GM12878 (cell line): ENCODE results near the gene SYMPK. TPM values are rescaled to one million over a fixed set of nuclear protein-coding genes. Genes with fewer than 3 reads are reported as not detected.

Experiments
- ATAC-seq: fragments of 200-7000 bp; cut with Tn5 transposase; 3 replicates; pipeline ENCODE4 v1.9.1; 2020; ENCODE audit warnings: mild to moderate bottlenecking, moderate library complexity
- BruUV-seq: library from RNA; stranded (reverse); fragments of 400-500 nt; replicated peaks from 2 replicates; lab custom pipeline; 2021; lab: Mats Ljungman, UMichigan
- CTCF ChIA-PET: fragments of 300-600 bp; sonication (Branson Sonifier 250); formaldehyde crosslinking; extraction: SDS; loops from one replicate; lab custom pipeline; 2021; ENCODE audit warnings: inconsistent platforms; lab: Yijun Ruan, JAX
- POLR2A ChIA-PET: fragments of 350-600 bp; formaldehyde crosslinking; extraction: SDS; loops from one replicate; lab custom pipeline; 2021; ENCODE audit warnings: inconsistent platforms; lab: Charles Lee
- RAD21 ChIA-PET: fragments of 300-600 bp; sonication (Branson Sonifier 250); formaldehyde crosslinking; loops from one replicate; lab custom pipeline; 2023; ENCODE audit warnings: antibody characterized with exemption; ENCODE audit not compliant: unreplicated experiment; lab: Charles Lee
- SMC1A ChIA-PET: fragments of 300-600 bp; sonication (Branson Sonifier 250); formaldehyde crosslinking; loops from one replicate; lab custom pipeline; 2023; ENCODE audit not compliant: unreplicated experiment, uncharacterized antibody; lab: Charles Lee
- DNase-seq: peaks from one replicate; pipeline ENCODE4 v3.0.0-alpha.2; 2011; ENCODE audit warnings: low read depth, low spot score
- FAIRE-seq: peaks from 3 replicates; lab custom pipeline; 2011; peaks lifted over from hg19 to GRCh38; lab: Jason Lieb, UNC
- H2AFZ ChIP-seq: 2 replicates; pipeline ENCODE4 v1.6.0; 2011; ENCODE audit warnings: low read depth, low read length, control low read depth; ENCODE audit not compliant: control insufficient read depth
- H3K27ac ChIP-seq: 2 replicates; pipeline ENCODE4 v1.5.1; 2011; ENCODE audit warnings: control low read depth; ENCODE audit not compliant: control insufficient read depth, insufficient read depth
- H3K27me3 ChIP-seq, 2 experiments: replicated peaks in 1 of 2; 2 replicates each; pipeline versions ENCODE4 v1.6.0 to v1.6.1; 2011; ENCODE audit warnings: low read length in 1 of 2; ENCODE audit not compliant: control insufficient read depth in 2 of 2, insufficient read depth in 2 of 2
- H3K36me3 ChIP-seq, 2 experiments: 2 replicates each; pipeline ENCODE4 v1.5.1; 2011; ENCODE audit warnings: low read length in 1 of 2; ENCODE audit not compliant: control insufficient read depth in 2 of 2, insufficient read depth in 2 of 2
- H3K4me1 ChIP-seq: 2 replicates; pipeline ENCODE4 v1.6.1; 2011; ENCODE audit warnings: mild to moderate bottlenecking, low read length, moderate library complexity, mixed read lengths; ENCODE audit not compliant: control insufficient read depth, insufficient read depth
- H3K4me2 ChIP-seq: 2 replicates; pipeline ENCODE4 v1.6.0; 2011; ENCODE audit warnings: control low read depth; ENCODE audit not compliant: control insufficient read depth, insufficient read depth
- H3K4me3 ChIP-seq: fragments of 200-600 bp; sonication (generic); 2 replicates; pipeline ENCODE4 v1.5.1; 2016
- H3K79me2 ChIP-seq: 2 replicates; pipeline ENCODE4 v1.6.0; 2011; ENCODE audit warnings: low read length; ENCODE audit not compliant: control insufficient read depth, insufficient read depth
- H3K9ac ChIP-seq: 2 replicates; pipeline ENCODE4 v1.8.0; 2011; ENCODE audit warnings: low read length, control low read depth, mixed read lengths; ENCODE audit not compliant: control insufficient read depth, insufficient read depth
- H3K9me3 ChIP-seq: replicated peaks from 3 replicates; pipeline ENCODE4 v1.5.1; 2011; ENCODE audit warnings: mild to moderate bottlenecking, low read length; ENCODE audit not compliant: control insufficient read depth, insufficient read depth
- H4K20me1 ChIP-seq: 2 replicates; pipeline ENCODE4 v1.6.0; 2011; ENCODE audit not compliant: control insufficient read depth, insufficient read depth
- BMI1 ChIP-seq: fragments of 450-650 bp; IDR thresholded peaks from 2 replicates; pipeline ENCODE4 v1.6.1; 2016; ENCODE audit warnings: mild to moderate bottlenecking, moderate library complexity, borderline replicate concordance
- BRCA1 ChIP-seq: IDR thresholded peaks from 2 replicates; pipeline ENCODE4 v1.6.1; 2011; ENCODE audit warnings: low read depth, low read length, improper control_type of control experiment
- CEBPB ChIP-seq, 2 experiments: fragments of 150-350 bp in 1 of 2; IDR thresholded peaks; 2 replicates each; pipeline ENCODE4 v1.6.1; 2012 to 2014; ENCODE audit warnings: low read depth in 2 of 2, low read length in 2 of 2, borderline replicate concordance in 1 of 2, inconsistent platforms in 1 of 2
- E2F8 ChIP-seq: fragments of 450-650 bp; IDR thresholded peaks from 2 replicates; pipeline ENCODE4 v1.6.1; 2018; ENCODE audit warnings: mild to moderate bottlenecking, low read depth, moderate library complexity; ENCODE audit not compliant: partially characterized antibody
- IRF4 ChIP-seq: IDR thresholded peaks from 2 replicates; pipeline ENCODE4 v1.6.1; 2011; ENCODE audit warnings: low read depth, low read length
- MTA2 ChIP-seq: fragments of 450-650 bp; IDR thresholded peaks from 2 replicates; pipeline ENCODE4 v1.6.1; 2016; ENCODE audit warnings: low read depth, mild to moderate bottlenecking, moderate library complexity
- RB1 ChIP-seq: fragments of 450-650 bp; formaldehyde crosslinking; IDR thresholded peaks from 2 replicates; pipeline ENCODE4 v1.6.1; 2017; ENCODE audit warnings: mild to moderate bottlenecking, borderline replicate concordance
- SRF ChIP-seq, 2 experiments: IDR thresholded peaks; 2 replicates each; pipeline ENCODE4 v1.6.1; 2011; ENCODE audit warnings: low read depth in 2 of 2, low read length in 2 of 2, mild to moderate bottlenecking in 1 of 2, moderate library complexity in 1 of 2
- USF2 ChIP-seq: IDR thresholded peaks from 2 replicates; pipeline ENCODE4 v1.6.1; 2011; ENCODE audit warnings: low read depth, low read length, improper control_type of control experiment, borderline replicate concordance
- ZBTB40 ChIP-seq: fragments of 450-650 bp; IDR thresholded peaks from 2 replicates; pipeline ENCODE4 v1.6.1; 2016; ENCODE audit warnings: mild to moderate bottlenecking, moderate library complexity, borderline replicate concordance
- ZNF217 ChIP-seq: fragments of 450-650 bp; IDR thresholded peaks from 2 replicates; pipeline ENCODE4 v1.6.1; 2017; ENCODE audit warnings: antibody characterized with exemption, mild to moderate bottlenecking
- whole genome bisulfite sequencing: methylation state at CpG from one replicate; pipeline ENCODE4 v1.1.6; 2016; ENCODE audit warnings: low lambda C conversion rate; ENCODE audit not compliant: insufficient replicate concordance, insufficient coverage; ENCODE audit errors: missing lambda C conversion rate; 5-methylcytosine and 5-hydroxymethylcytosine counted together
- in situ Hi-C: fragments of 300-500 bp; cut with MboI; formaldehyde crosslinking; loops from 9 replicates; pipeline ENCODE4 v1.14.3; 2018; ENCODE audit warnings: mixed read lengths
- intact Hi-C: fragments of 100-400 bp; cut with micrococcal nuclease; formaldehyde crosslinking; loops from one replicate; pipeline ENCODE4 v1.14.2; 2022; ENCODE audit not compliant: unreplicated experiment
- polyA plus RNA-seq, 11 experiments: library from polyadenylated mRNA; depleted of rRNA in 4 of 11; unstranded in 6 of 11; stranded (reverse) in 5 of 11; fragments of >200 nt; fragmentation: Nextera tagmentation in 4 of 11; fragmentation: Illumina TruSeq in 1 of 11; extraction: Ambion mirVana in 4 of 11; extraction: Trizol in 1 of 11; gene quantifications; 1 replicate in 1 of 11; 2 replicates in 10 of 11; pipeline versions ENCODE4 v1.2.1 to v1.2.3, GENCODE V29; 2011 to 2016; ENCODE audit warnings: inconsistent platforms in 2 of 11, missing spikeins in 2 of 11, low read depth in 1 of 11
- total RNA-seq, 4 experiments: library from RNA; depleted of rRNA in 3 of 4; stranded (reverse); fragments of >200 nt in 3 of 4; fragmentation: Illumina TruSeq in 1 of 4; extraction: Trizol in 1 of 4; gene quantifications; 2 replicates each; pipeline versions ENCODE4 v1.2.1 to v1.2.3, GENCODE V29; 2013 to 2021
- TF ChIP-seq, protein P1 (sequence below): fragments of 450-650 bp; IDR thresholded peaks from 2 replicates; pipeline ENCODE4 v1.6.1; 2017; ENCODE audit warnings: mild to moderate bottlenecking, moderate library complexity

The SYMPK gene
- total and polyA plus RNA-seq, 10 of the 15 experiments (the other 5 are each of a cell fraction or from before 2014, with no cell fraction given), result 0.49 to 109 (median 42.5) TPM

GRCh38 chr19:45826934-45827333, 36.0 kb downstream of the SYMPK start:
- RAD21 ChIA-PET, result no interaction called here
- POLR2A ChIA-PET, result no interaction called here
- no peak for TF ChIP-seq BMI1
- no peak for TF ChIP-seq USF2
- TF ChIP-seq ZBTB40, result no peak
- no peak for TF ChIP-seq IRF4
- no peak for TF ChIP-seq ZNF217
- no peak for TF ChIP-seq BRCA1
- TF ChIP-seq E2F8, result no peak
- no peak for TF ChIP-seq RB1
- no peak for TF ChIP-seq CEBPB (IDR thresholded peaks at IDR 0.05; ENCODE audit: borderline replicate concordance in 1 of 2, low read depth in 2 of 2, low read length in 2 of 2)
- TF ChIP-seq MTA2, result no peak
- TF ChIP-seq, protein P1, sequence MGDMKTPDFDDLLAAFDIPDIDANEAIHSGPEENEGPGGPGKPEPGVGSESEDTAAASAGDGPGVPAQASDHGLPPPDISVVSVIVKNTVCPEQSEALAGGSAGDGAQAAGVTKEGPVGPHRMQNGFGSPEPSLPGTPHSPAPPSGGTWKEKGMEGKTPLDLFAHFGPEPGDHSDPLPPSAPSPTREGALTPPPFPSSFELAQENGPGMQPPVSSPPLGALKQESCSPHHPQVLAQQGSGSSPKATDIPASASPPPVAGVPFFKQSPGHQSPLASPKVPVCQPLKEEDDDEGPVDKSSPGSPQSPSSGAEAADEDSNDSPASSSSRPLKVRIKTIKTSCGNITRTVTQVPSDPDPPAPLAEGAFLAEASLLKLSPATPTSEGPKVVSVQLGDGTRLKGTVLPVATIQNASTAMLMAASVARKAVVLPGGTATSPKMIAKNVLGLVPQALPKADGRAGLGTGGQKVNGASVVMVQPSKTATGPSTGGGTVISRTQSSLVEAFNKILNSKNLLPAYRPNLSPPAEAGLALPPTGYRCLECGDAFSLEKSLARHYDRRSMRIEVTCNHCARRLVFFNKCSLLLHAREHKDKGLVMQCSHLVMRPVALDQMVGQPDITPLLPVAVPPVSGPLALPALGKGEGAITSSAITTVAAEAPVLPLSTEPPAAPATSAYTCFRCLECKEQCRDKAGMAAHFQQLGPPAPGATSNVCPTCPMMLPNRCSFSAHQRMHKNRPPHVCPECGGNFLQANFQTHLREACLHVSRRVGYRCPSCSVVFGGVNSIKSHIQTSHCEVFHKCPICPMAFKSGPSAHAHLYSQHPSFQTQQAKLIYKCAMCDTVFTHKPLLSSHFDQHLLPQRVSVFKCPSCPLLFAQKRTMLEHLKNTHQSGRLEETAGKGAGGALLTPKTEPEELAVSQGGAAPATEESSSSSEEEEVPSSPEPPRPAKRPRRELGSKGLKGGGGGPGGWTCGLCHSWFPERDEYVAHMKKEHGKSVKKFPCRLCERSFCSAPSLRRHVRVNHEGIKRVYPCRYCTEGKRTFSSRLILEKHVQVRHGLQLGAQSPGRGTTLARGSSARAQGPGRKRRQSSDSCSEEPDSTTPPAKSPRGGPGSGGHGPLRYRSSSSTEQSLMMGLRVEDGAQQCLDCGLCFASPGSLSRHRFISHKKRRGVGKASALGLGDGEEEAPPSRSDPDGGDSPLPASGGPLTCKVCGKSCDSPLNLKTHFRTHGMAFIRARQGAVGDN, result no peak
- TF ChIP-seq SRF (IDR thresholded peaks at IDR 0.05; ENCODE audit: low read depth in 2 of 2, low read length in 2 of 2), result no peak

More at GRCh38 chr19:45826934-45827333, 36.0 kb downstream of the SYMPK start:
- H3K4me2 ChIP-seq, result no peak overlapping the region
- no peak overlapping the region for H2AFZ ChIP-seq
- H3K4me1 ChIP-seq, result no peaks in the 10 kb centered on the region; the same call in 1 of the 2 replicates
- in situ Hi-C loops (no loop called here), intact Hi-C loops (no loop called here)
- FAIRE-seq (no peak), ATAC-seq (no peak), DNase-seq (no peak)
- WGBS, result 81% methylated on average over 11 of the region's 11 CpGs
- ChIA-PET CTCF (no interaction called here), SMC1A (no interaction called here)
- peaks cover 26 to 57% of the 10 kb centered on the region in 2 experiments for H3K36me3 ChIP-seq
- H3K4me3 ChIP-seq, result no peak overlapping the region
- H3K9ac ChIP-seq, result no peak overlapping the region
- H3K9me3 ChIP-seq, result no peaks in the 10 kb centered on the region
- H4K20me1 ChIP-seq, result no peaks in the 10 kb centered on the region
- BruUV-seq, result no TSS peak
- H3K27me3 ChIP-seq, result no peaks in the 10 kb centered on the region
- no peaks in the 10 kb centered on the region for H3K79me2 ChIP-seq
- H3K27ac ChIP-seq, result no peak overlapping the region
